Osteocyte (in vitro differentiated cells): ENCODE results near the gene GPR25. TPM values are rescaled to one million over a fixed set of nuclear protein-coding genes. Genes with fewer than 3 reads are reported as not detected.

ENCODE experiments used
- DNase-seq: peaks from one replicate; pipeline ENCODE4 v3.0.0; 2021; ENCODE audit warnings: mixed read lengths; ENCODE audit not compliant: unreplicated experiment; ENCODE audit errors: extremely low spot score
- H3K27ac Mint-ChIP-seq: one replicate; pipeline ENCODE4 v1.8.0; 2021; ENCODE audit warnings: mild to moderate bottlenecking, mixed read lengths; ENCODE audit not compliant: unreplicated experiment
- H3K27me3 Mint-ChIP-seq: one replicate; pipeline ENCODE4 v1.8.0; 2021; ENCODE audit warnings: mixed read lengths; ENCODE audit not compliant: unreplicated experiment
- H3K36me3 Mint-ChIP-seq: one replicate; pipeline ENCODE4 v1.8.0; 2021; ENCODE audit warnings: mixed read lengths; ENCODE audit not compliant: unreplicated experiment
- H3K4me1 Mint-ChIP-seq: one replicate; pipeline ENCODE4 v1.8.0; 2021; ENCODE audit warnings: mixed read lengths; ENCODE audit not compliant: unreplicated experiment
- H3K4me3 Mint-ChIP-seq: one replicate; pipeline ENCODE4 v1.8.0; 2021; ENCODE audit warnings: mild to moderate bottlenecking, moderate library complexity, mixed read lengths; ENCODE audit not compliant: unreplicated experiment
- H3K9me3 Mint-ChIP-seq: one replicate; pipeline ENCODE4 v1.8.0; 2021; ENCODE audit warnings: mixed read lengths; ENCODE audit not compliant: unreplicated experiment
- CTCF ChIP-seq: fragments of 200-600 bp; sonication (generic); IDR thresholded peaks from 2 replicates; pipeline ENCODE4 v1.5.0; 2021; ENCODE audit warnings: antibody characterized with exemption, mild to moderate bottlenecking, moderate library complexity
- total RNA-seq: library from RNA; stranded (reverse); gene quantifications from 2 replicates; pipeline ENCODE4 v1.2.1, GENCODE V29; 2021

Gene GPR25
- total RNA-seq, 1 donor from 2014 or later, result not detected

- Mint-ChIP-seq H3K4me3 (no peak overlapping the region), H3K9me3 (no peaks in the 10 kb centered on the region), H3K27ac (no peak overlapping the region), H3K27me3 (peaks cover 29% of the 10 kb centered on the region), H3K4me1 (no peaks in the 10 kb centered on the region), H3K36me3 (no peaks in the 10 kb centered on the region)
- DNase-seq, result peak; percentile 81
- TF ChIP-seq CTCF, result no peak
Measured at GRCh38 chr1:200873671-200874397, 1.1 kb downstream of the GPR25 start.

- no peak overlapping the region for H3K27ac Mint-ChIP-seq
- no peak for TF ChIP-seq CTCF
- H3K4me1 Mint-ChIP-seq, result no peaks in the 10 kb centered on the region
- no peaks in the 10 kb centered on the region for H3K9me3 Mint-ChIP-seq
- peak; percentile 34 for DNase-seq
- no peaks in the 10 kb centered on the region for H3K36me3 Mint-ChIP-seq
- H3K4me3 Mint-ChIP-seq, result no peak overlapping the region
- H3K27me3 Mint-ChIP-seq, result peaks cover 29% of the 10 kb centered on the region
Measured at GRCh38 chr1:200874694-200875093, 1.9 kb downstream of the GPR25 start.

- DNase-seq, result no peak
- no peak for TF ChIP-seq CTCF
- Mint-ChIP-seq H3K4me3 (no peak overlapping the region), H3K36me3 (no peaks in the 10 kb centered on the region), H3K27ac (no peak overlapping the region), H3K9me3 (no peaks in the 10 kb centered on the region), H3K4me1 (no peaks in the 10 kb centered on the region), H3K27me3 (peaks cover 34% of the 10 kb centered on the region)
Measured at GRCh38 chr1:200875416-200875815, 2.6 kb downstream of the GPR25 start.

GRCh38 chr1:200877010-200877409 is 4.2 kb downstream of the GPR25 start:
- H3K4me1 Mint-ChIP-seq, result no peaks in the 10 kb centered on the region
- no peak for DNase-seq
- TF ChIP-seq CTCF, result no peak
- H3K27me3 Mint-ChIP-seq, result peaks cover 27% of the 10 kb centered on the region
- H3K9me3 Mint-ChIP-seq, result no peaks in the 10 kb centered on the region
- no peak overlapping the region for H3K4me3 Mint-ChIP-seq
- H3K36me3 Mint-ChIP-seq, result no peaks in the 10 kb centered on the region
- H3K27ac Mint-ChIP-seq, result no peak overlapping the region

GRCh38 chr1:200877839-200878551 is 5.2 kb downstream of the GPR25 start:
- Mint-ChIP-seq H3K27me3 (peaks cover 27% of the 10 kb centered on the region), H3K36me3 (no peaks in the 10 kb centered on the region), H3K27ac (no peak overlapping the region), H3K4me1 (no peaks in the 10 kb centered on the region), H3K4me3 (no peak overlapping the region), H3K9me3 (no peaks in the 10 kb centered on the region)
- no peak for TF ChIP-seq CTCF
- no peak for DNase-seq
